Stimulated activated CD8-positive, alpha-beta memory T cell treated with anti-CD3 and anti-CD28 coated beads, Interleukin-12 subunit alpha, Interleukin-12 subunit beta, amount 100 ng/mL, for 1 hour (primary cell): ENCODE data around the gene NAA15.
"Not testable (repeated sequence)": the region's sequence is repeated elsewhere in the genome, so short reads cannot be mapped to it uniquely, and the experiment has no call there.

Source experiments
- DNase-seq: peaks from one replicate; pipeline ENCODE4 v3.0.0-alpha.2; 2020; ENCODE audit warnings: low read depth

NAA15 gene

DNA sequence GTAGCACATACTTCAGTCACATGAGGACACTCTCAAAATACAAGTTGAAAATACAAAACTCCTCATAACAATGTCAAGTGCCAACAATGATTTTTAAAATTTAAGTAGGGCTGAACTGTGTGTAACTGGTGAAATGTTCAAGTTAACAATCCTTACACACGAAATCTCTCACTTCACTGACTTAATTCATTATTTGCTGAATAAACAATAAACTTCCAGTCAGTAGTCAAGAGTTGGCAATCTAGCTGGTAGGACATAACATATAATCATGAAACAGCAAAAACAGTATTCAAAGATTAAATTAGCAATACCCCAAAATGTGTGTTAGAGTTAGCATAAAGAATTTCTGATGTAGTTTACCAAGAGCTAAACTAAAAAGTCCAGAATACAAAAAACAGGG, 150.7 kb downstream of the NAA15 start:
- no peak for DNase-seq

DNA sequence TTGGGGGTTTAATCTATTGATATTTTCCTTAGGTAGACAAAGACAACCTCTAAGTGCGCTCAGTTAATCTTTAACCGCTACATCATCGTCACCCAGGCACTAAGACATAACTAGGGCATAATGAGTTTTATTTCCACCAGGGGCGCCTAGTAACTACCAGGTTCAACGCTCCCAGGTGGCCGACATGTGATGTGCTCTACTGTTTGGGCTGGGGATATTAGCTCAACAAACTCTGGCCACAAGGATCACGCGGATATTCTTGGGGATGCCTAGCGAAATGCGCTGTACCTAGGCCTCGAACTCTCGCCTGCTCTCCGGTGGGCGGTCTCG, 151.7 kb downstream of the NAA15 start:
- peak; percentile 34 for DNase-seq

DNA sequence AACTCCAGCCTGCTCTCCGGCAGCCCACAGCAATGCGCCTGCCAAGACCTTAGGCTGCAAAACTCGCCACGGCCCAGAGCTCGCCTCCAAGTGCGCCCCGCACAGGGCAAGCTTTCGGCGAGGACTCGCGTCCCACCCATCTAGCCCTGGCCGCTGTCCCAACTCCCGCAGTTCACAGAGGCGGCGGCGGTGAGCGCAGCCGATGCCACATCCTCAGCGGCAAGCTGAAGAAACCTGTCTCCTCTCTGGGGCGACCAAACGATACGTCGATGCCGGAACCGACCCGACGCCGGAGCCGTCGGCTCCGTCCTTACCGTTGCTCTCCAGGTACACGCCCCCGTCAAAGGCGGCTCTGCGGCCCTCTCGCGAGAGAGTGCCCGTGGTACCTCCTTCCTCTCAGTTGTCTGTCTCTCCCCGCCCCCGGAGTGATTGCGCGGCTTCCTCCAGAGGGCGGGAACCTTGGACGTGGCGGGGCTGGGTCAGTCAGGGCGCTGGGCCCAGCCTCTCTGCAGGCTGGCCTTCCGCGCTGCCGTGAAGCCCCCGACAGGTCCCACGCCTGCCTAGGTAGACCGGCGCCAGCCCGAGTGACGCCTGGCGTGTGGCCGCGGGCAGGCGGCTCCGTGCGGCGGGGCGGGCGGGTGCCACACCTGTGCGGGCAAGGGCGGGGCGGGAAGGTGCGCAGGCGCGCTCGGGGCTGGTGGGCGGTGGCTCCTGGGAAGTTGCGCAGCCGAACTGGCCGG, 152.2 kb downstream of the NAA15 start:
- peak; percentile 93 for DNase-seq

DNA sequence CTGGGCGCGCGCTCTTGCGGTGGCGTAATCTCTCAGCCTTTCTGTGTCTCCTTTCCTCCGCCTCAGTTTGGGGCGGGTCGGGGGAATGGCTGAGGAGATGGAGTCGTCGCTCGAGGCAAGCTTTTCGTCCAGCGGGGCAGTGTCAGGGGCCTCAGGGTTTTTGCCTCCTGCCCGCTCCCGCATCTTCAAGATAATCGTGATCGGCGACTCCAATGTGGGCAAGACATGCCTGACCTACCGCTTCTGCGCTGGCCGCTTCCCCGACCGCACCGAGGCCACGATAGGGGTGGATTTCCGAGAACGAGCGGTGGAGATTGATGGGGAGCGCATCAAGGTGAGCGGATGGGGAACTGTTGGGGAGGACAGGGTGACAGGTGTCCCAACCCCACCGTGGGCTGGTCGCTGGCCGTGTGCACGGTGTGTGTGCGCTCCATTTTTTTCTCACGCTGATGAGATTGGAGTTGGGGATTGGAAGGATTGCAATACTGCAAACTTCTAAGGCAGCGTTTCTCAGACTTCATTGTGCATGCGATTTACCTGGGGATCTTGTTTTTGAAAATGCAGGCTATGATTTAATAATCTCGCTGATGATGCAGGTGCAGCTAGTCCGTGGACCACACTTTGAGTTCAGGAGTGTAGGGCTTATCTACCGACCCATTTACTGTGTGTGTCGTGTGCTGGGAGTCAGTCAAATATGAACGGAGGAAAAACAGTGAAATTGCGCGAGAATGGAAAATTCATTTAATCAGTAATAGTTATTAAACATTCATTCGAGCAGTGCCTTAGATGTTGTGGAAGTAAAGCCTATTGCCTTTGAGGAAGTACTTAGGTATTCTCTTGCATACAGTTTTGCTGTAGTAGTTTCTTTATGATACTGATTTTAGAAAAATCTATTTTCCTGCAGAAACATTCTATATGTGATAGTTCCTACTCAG, 153.1 kb downstream of the NAA15 start, which contains the start of gene RAB33B:
RAB33B (plus strand) TSS at position 11 of the 935 bp plus-strand sequence; CDS start at position 86, 75 bp downstream.
- no peak for DNase-seq

DNA sequence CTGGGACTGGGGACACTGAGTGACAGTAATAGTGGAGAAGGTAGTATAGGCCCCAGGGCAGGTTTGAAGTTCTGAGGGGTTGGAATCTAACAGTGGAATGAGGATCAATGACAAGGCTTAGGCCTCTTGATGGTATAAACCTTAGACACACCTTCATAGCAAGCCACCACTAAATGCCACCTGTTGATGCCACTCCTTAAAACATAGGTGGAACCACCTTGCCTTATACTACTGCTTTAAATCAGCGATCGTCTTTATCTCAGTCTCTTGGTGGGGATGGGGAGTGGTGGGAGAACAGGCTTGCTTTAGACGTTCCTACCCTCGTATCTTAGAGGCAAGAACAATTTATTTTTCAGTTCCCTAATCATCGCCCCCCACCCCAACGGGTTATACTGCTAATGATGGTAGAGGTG, 153.8 kb downstream of the NAA15 start:
- no peak for DNase-seq

DNA sequence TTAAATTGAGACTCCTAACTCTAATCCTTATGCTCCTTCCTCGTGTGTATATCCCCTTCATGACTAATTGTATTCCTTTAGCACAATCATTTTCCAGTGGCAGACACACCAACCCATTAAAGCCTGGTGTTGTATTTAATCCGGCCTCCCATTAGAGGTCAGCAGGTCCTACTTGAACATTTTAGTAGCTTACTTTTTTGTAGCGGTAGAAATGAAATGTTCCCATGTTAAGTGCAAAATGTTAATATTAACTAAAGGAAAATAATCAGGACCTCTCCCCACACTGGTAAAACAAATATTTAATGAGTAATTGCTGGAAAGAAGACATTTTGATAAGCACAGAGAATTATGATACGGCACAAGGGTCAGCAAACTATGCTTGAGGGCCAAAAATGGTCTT, 156.0 kb downstream of the NAA15 start:
- DNase-seq: no peak

DNA sequence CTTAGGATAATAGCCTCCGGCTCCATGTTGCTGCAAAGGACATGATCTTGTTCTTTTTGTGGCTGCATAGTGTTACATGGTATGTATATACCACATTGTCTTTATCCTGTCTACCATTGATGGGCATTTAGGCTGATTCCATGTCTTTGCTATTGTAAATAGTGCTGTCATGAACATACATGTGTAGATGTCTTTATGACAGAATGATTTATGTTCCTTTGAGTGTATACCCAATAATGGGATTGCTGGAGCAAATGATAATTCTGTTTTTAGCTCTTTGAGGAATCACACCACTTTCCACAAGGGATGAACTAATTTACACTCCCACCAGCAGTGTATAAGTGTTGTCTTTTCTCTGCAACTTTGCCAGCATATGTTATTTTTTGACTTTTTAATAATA, 157.2 kb downstream of the NAA15 start:
- DNase-seq: no peak

DNA sequence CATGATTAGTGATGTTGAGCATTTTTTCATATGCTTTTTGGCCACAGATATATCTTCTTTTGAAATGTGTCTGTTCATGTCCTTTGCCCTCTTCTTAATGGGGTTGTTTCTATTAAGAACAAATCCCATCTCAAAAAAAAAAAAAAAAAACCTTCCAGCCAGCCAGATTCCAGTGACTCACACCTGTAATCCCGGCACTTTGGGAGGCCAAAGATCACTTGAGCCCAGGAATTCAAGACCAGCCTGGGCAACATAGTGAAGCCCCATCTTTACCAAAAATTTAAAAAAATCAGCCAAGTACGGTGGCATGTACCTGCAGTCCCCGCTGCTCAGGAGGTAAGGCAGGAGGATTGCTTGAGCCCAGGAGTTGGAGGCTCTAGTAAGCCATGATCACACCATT, 157.7 kb downstream of the NAA15 start:
- DNase-seq: no peak

DNA sequence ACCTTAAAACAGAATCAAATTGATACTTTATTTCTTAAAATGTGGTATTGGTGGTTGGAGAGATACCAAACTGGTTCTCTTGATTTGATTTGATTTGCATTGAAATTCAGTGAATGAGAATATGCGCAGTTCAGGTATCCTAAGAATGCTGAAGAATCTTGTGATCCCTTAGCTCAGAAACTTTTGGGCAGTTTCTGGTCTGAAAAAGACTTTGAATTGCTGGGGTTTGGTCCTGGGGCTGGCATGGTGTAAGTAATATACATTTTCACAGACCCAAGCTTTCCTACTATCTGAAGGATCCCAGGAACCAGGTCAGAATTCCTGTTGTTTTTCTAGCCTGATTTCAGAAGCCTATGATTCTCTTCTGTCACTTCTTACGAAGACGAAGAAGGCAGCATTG, 159.3 kb downstream of the NAA15 start:
- DNase-seq: no peak

DNA sequence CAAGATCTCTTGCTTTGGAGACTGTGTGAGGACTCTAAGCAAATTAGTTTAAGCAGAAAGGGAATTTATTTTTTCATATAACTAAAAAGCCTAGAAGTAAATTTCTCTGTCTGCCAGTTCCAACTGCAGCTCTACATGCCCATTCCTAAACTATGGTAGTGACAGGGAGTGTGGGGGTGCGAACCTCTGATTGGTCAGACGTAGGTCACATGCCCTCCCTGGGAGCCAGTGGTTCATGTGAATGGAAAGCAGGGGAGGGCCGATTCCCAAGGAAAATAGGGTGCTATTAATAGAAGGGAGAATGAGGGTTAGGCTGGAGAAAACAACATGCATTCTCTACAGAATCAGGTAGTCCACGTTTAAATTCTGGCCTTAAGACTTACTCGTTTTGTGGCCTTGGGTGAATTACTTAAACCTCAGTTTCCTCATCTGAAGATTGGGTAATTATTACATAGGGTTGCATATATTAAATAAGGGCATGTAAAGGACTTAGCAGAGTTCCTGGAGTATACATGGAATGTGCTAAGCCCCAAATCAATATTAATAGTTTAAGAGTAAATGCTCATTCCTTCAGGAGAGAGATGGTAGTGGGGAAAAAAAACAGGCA, 159.8 kb downstream of the NAA15 start:
- DNase-seq: no peak

DNA sequence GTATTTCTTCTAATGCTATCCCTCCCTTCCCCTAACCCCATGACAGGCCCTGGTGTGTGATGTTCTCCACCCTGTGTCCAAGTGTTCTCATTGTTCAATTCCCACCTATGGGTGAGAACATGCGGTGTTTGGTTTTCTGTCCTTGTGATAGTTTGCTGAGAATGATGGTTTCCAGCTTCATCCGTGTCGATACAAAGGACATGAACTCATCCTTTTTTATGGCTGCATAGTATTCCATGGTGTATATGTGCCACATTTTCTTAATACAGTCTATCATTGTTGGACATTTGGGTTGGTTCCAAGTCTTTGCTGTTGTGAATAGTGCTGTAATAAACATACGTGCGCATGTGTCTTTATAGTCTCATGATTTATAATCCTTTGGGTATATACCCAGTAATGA, 163.2 kb downstream of the NAA15 start:
- not testable (repeated sequence) for DNase-seq

DNA sequence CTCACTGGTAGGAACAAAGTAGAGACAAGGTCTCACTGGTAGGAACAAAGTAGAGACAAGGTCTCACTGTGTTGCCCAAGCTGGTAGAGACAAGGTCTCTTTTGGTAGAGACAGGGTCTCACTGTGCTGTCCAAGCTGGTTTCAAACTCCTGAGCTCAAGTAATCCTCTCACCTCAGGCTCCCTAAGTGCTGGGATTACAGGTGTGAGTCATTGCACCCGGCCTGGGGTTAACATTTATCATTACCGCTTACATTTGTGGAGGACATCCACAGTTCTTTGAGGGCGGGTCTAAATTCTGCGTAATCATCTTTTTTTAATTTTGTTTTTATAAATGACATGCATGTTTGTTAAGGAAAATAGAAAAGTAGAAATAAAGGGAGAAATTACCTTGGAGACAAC, 164.6 kb downstream of the NAA15 start:
- no peak for DNase-seq

DNA sequence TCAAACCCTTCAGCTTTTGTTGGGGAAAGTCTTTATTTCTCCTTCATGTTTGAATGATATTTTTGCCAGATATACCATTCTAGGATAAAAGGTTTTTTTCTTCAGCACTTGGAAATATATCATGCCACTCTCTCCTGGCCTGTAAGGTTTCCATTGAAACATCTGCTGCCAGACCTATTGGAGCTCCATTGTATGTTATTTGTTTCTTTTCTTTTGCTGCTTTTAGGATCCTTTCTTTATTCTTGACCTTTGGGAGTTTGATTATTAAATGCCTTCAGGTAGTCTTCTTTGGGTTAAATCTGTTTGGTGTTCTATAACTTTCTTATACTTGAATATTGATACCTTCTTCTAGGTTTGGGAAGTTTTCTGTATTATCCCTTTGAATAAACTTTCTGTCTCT, 167.5 kb downstream of the NAA15 start:
- DNase-seq: not testable (repeated sequence)

DNA sequence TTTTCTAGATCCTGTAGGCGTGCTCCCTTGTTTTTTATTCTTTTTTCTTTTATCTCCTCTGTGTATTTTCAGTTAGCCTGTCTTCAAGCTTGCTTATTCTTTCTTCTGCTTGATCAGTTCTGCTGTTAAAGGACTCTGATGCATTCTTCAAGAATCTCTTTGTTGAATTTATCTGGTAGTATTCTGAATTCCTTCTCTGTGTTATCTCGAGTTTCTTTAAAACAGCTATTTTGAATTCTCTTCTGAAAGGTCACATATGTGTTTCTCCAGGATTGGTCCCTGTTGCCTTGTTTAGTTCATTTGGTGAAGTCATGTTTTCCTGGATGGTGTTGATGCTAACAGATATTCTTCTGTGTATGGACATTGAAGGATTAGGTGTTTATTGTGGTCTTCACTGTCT, 167.9 kb downstream of the NAA15 start:
- no peak for DNase-seq
